Osteocyte (in vitro differentiated cells): ENCODE results near the gene CNOT2. TPM values are rescaled to one million over a fixed set of nuclear protein-coding genes. Genes with fewer than 3 reads are reported as not detected.

Experiments used
- DNase-seq: peaks from one replicate; pipeline ENCODE4 v3.0.0; 2021; ENCODE audit warnings: mixed read lengths; ENCODE audit not compliant: unreplicated experiment; ENCODE audit errors: extremely low spot score
- H3K27ac Mint-ChIP-seq: one replicate; pipeline ENCODE4 v1.8.0; 2021; ENCODE audit warnings: mild to moderate bottlenecking, mixed read lengths; ENCODE audit not compliant: unreplicated experiment
- H3K27me3 Mint-ChIP-seq: one replicate; pipeline ENCODE4 v1.8.0; 2021; ENCODE audit warnings: mixed read lengths; ENCODE audit not compliant: unreplicated experiment
- H3K36me3 Mint-ChIP-seq: one replicate; pipeline ENCODE4 v1.8.0; 2021; ENCODE audit warnings: mixed read lengths; ENCODE audit not compliant: unreplicated experiment
- H3K4me1 Mint-ChIP-seq: one replicate; pipeline ENCODE4 v1.8.0; 2021; ENCODE audit warnings: mixed read lengths; ENCODE audit not compliant: unreplicated experiment
- H3K4me3 Mint-ChIP-seq: one replicate; pipeline ENCODE4 v1.8.0; 2021; ENCODE audit warnings: mild to moderate bottlenecking, moderate library complexity, mixed read lengths; ENCODE audit not compliant: unreplicated experiment
- H3K9me3 Mint-ChIP-seq: one replicate; pipeline ENCODE4 v1.8.0; 2021; ENCODE audit warnings: mixed read lengths; ENCODE audit not compliant: unreplicated experiment
- total RNA-seq: library from RNA; stranded (reverse); gene quantifications from 2 replicates; pipeline ENCODE4 v1.2.1, GENCODE V29; 2021
- TF ChIP-seq, protein P1 (sequence below): fragments of 200-600 bp; sonication (generic); IDR thresholded peaks from 2 replicates; pipeline ENCODE4 v1.5.0; 2021; ENCODE audit warnings: antibody characterized with exemption, mild to moderate bottlenecking, moderate library complexity

The CNOT2 gene
- total RNA-seq, 1 donor from 2014 or later: 73.8 TPM

DNA sequence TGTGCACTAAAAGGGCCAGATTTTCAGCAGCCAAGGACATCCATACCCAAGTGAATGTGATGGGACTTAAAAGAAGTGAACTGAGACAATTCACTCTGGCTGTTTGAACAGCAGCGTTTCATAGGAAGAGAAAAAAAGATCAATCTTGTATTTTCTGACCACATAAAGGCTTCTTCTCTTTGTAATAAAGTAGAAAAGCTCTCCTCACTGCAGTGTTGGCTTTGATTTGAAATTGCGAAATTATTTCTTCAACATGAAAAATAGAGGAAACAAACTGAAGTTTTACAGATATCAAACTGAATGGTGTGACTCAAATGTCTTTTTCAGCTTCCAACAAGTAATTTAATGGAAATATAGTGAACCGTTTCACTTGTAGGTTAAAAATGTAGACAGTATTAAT is 111.6 kb downstream of the CNOT2 start:
- H3K4me1 Mint-ChIP-seq: no peaks in the 10 kb centered on the region
- no peak overlapping the region for H3K4me3 Mint-ChIP-seq
- TF ChIP-seq, protein P1, sequence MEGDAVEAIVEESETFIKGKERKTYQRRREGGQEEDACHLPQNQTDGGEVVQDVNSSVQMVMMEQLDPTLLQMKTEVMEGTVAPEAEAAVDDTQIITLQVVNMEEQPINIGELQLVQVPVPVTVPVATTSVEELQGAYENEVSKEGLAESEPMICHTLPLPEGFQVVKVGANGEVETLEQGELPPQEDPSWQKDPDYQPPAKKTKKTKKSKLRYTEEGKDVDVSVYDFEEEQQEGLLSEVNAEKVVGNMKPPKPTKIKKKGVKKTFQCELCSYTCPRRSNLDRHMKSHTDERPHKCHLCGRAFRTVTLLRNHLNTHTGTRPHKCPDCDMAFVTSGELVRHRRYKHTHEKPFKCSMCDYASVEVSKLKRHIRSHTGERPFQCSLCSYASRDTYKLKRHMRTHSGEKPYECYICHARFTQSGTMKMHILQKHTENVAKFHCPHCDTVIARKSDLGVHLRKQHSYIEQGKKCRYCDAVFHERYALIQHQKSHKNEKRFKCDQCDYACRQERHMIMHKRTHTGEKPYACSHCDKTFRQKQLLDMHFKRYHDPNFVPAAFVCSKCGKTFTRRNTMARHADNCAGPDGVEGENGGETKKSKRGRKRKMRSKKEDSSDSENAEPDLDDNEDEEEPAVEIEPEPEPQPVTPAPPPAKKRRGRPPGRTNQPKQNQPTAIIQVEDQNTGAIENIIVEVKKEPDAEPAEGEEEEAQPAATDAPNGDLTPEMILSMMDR: no peak
- H3K27me3 Mint-ChIP-seq: no peaks in the 10 kb centered on the region
- no peaks in the 10 kb centered on the region for H3K9me3 Mint-ChIP-seq
- peaks cover 29% of the 10 kb centered on the region for H3K36me3 Mint-ChIP-seq
- no peak for DNase-seq
- H3K27ac Mint-ChIP-seq: no peak overlapping the region

DNA sequence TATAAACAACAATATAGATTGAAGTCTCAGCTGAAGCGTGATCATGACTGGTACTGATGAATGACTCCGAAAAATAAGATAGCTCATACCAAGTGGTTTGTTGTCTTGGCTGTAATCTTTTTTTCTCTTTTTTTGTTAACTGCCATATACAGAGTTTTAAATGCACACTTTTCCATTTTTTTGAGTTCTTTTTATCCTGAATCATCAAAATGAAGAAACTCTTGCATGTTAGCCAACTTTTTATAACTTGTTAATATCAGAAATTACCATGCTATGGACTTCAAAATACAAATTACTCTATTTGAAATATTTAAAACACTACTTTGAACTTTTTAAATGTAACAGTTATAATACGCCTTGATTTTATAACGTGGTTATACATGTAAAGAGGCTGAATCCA is 112.7 kb downstream of the CNOT2 start:
- DNase-seq: no peak
- H3K4me3 Mint-ChIP-seq: no peak overlapping the region
- TF ChIP-seq, protein P1: no peak
- H3K27me3 Mint-ChIP-seq: peaks cover 3% of the 10 kb centered on the region
- H3K36me3 Mint-ChIP-seq: peaks cover 29% of the 10 kb centered on the region
- no peaks in the 10 kb centered on the region for H3K4me1 Mint-ChIP-seq
- no peak overlapping the region for H3K27ac Mint-ChIP-seq
- H3K9me3 Mint-ChIP-seq: no peaks in the 10 kb centered on the region

DNA sequence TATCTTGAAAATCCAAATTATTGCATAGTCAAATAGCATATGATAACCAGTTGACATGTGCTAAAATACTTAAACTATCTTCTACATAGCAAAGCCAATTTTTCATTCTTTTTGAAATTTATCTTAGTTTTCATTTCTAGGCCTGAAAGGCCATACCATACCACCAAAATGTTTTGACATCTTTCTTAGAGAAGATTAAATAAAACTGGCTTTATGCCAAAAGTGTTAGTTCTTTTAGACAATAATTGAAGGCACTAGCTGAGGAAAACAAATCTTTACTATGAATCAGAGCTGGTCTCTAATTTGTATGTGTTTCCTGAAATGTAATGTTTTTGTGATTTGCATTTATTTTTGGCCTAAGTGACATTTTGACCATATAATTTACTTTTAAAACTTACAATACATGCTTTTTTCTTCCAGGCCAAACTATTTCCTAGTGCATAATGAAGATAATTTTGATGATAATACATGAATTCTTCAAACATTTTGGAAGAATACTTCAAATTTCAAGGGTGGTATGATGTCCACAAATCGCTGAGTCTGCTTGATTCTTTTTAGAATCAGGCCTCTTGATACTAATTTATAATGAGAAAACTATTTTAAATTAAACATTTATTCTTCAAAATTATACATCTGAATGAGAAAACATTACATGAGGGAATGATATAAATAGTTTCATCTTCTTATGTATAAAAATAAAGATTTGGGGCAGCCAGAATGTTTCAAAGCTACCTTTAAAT is 116.4 kb downstream of the CNOT2 start:
- TF ChIP-seq, protein P1: no peak
- DNase-seq: no peak
- Mint-ChIP-seq H3K9me3 (no peaks in the 10 kb centered on the region), H3K4me1 (no peaks in the 10 kb centered on the region), H3K27me3 (peaks cover 31% of the 10 kb centered on the region), H3K4me3 (no peak overlapping the region), H3K36me3 (peaks cover 16% of the 10 kb centered on the region), H3K27ac (no peak overlapping the region)

DNA sequence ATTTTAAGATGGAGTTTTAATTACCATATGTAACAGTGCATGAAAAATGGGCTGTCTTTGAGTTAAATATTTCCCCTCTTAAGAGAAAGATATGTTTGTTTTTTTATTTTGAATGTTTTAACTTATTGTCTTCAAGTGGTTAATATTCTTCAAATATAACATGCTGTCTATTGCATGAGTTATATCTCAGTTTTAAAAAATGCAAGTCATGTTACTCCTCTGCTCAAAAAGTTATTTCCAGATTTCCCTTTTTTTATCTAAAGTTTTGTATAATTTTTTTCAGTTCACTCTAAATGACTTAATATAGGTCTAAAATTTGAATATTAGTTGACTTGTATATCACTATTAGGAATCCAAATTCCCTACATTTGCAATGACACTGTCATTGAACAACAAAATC is 117.0 kb downstream of the CNOT2 start:
- Mint-ChIP-seq H3K27ac (no peak overlapping the region), H3K27me3 (peaks cover 37% of the 10 kb centered on the region), H3K36me3 (peaks cover 10% of the 10 kb centered on the region), H3K4me1 (peaks cover 2% of the 10 kb centered on the region), H3K4me3 (no peak overlapping the region), H3K9me3 (no peaks in the 10 kb centered on the region)
- TF ChIP-seq, protein P1: no peak
- no peak for DNase-seq

DNA sequence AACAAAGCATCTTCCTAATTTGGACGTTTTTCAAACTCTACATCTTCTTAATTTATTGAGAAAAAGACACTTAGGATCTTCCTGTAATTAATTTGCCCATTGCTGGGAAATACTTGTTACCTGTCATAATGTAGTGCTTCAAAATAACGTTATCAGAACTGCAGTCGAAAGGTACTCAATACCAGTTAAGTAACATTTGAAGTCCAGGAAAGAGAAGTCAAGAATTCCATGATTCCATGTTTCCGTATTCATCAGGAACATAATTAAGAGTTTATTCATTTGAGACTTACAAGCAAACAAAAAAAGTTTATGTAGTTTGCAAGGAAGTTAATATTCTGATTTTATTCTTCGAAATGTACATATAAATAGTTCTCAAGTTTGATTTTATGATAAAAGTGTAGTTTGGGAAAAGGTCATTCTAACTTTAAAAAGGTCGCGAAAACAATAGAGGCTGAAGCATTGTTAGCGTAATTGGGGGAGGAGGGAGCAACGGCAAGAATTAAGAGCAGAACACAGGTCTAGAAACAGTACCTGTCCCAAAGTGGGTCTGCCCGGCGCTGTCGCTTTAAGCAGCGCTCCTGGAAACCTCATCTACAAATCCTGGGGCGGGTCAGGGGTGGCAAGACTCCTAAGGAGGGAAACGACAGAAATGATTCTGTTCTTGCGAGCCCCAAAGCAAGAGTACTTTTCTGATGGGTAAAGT is 121.6 kb downstream of the CNOT2 start:
- Mint-ChIP-seq H3K9me3 (no peaks in the 10 kb centered on the region), H3K36me3 (no peaks in the 10 kb centered on the region), H3K4me1 (peaks cover 15% of the 10 kb centered on the region), H3K27ac (no peak overlapping the region), H3K27me3 (peaks cover 52% of the 10 kb centered on the region), H3K4me3 (peak overlapping the region; percentile 59)
- DNase-seq: no peak
- TF ChIP-seq, protein P1: no peak
